ENCODE data around the gene MAP3K4.

DNA sequence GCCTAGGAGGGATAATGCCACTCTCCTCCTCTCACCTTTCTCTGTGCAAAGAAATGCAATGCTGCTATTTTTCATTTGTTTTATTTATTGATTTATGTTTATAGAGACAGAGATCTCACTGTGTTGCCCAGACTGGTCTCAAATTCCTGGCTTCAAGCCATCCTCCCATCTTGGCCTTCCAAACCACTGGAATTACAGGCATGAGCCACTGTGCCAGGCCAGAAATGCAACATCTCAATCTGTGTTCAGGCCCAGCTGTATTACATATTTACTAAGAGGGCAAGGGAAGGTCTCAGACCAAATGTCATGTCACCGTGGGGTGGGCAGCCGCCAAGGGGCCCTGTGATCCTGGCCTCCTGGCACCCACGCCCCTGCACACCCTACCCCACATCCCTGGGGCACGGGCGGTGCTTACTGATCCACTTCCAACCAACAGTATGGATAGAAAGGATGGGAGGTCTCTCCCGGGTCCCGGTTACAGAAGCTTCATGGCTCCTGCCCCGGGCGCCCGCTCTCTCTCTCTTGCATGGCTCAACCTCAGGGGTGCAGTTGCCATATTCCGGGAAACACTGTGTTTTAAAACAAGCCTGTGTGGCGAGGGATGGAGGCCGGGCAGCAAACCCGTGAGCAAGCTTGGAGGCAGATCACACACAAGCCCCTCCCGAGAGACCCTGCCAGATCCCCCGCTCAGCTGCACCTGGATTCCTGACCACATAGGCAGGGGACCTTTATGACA lies 170.5 kb downstream of the MAP3K4 start:
- TF ChIP-seq, protein P1, sequence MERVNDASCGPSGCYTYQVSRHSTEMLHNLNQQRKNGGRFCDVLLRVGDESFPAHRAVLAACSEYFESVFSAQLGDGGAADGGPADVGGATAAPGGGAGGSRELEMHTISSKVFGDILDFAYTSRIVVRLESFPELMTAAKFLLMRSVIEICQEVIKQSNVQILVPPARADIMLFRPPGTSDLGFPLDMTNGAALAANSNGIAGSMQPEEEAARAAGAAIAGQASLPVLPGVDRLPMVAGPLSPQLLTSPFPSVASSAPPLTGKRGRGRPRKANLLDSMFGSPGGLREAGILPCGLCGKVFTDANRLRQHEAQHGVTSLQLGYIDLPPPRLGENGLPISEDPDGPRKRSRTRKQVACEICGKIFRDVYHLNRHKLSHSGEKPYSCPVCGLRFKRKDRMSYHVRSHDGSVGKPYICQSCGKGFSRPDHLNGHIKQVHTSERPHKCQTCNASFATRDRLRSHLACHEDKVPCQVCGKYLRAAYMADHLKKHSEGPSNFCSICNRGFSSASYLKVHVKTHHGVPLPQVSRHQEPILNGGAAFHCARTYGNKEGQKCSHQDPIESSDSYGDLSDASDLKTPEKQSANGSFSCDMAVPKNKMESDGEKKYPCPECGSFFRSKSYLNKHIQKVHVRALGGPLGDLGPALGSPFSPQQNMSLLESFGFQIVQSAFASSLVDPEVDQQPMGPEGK (CRISPR knock-in tag; IDR thresholded peaks at IDR 0.05; ENCODE audit: borderline replicate concordance): no peak
- no peak for TF ChIP-seq ZFP3 (CRISPR knock-in tag; IDR thresholded peaks at IDR 0.05)
- TF ChIP-seq GLIS3 (CRISPR knock-in tag; IDR thresholded peaks at IDR 0.05): no peak
- no peak for TF ChIP-seq TCF4 (CRISPR knock-in tag; IDR thresholded peaks at IDR 0.05; ENCODE audit: borderline replicate concordance)
- TF ChIP-seq ZNF70 (CRISPR knock-in tag; IDR thresholded peaks at IDR 0.05): no peak
- no peak for TF ChIP-seq ESRRG (CRISPR knock-in tag; IDR thresholded peaks at IDR 0.05)
- TF ChIP-seq, protein P2, sequence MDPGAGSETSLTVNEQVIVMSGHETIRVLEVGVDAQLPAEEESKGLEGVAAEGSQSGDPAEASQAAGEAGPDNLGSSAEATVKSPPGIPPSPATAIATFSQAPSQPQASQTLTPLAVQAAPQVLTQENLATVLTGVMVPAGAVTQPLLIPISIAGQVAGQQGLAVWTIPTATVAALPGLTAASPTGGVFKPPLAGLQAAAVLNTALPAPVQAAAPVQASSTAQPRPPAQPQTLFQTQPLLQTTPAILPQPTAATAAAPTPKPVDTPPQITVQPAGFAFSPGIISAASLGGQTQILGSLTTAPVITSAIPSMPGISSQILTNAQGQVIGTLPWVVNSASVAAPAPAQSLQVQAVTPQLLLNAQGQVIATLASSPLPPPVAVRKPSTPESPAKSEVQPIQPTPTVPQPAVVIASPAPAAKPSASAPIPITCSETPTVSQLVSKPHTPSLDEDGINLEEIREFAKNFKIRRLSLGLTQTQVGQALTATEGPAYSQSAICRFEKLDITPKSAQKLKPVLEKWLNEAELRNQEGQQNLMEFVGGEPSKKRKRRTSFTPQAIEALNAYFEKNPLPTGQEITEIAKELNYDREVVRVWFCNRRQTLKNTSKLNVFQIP (CRISPR knock-in tag; IDR thresholded peaks at IDR 0.05; ENCODE audit: borderline replicate concordance, low read depth): no peak
- TF ChIP-seq OSR1 (CRISPR knock-in tag; IDR thresholded peaks at IDR 0.05): no peak
